ENCODE measurements around the gene ALK.

Gene ALK

GRCh38 chr2:29420999-29421782, 500.2 kb downstream of the ALK start:
- H3K4me1 ChIP-seq (ENCODE audit: control insufficient read depth, insufficient read depth, low read length), result no peaks in the 10 kb centered on the region
- no peaks in the 10 kb centered on the region for H3K9me3 ChIP-seq (ENCODE audit: control insufficient read depth, insufficient read depth, low read depth, low read length)
- TF ChIP-seq ZNF692 (tag by site-specific recombination; IDR thresholded peaks at IDR 0.05) (no peak), IKZF3 (tag by site-specific recombination; IDR thresholded peaks at IDR 0.05) (no peak), ZNF341 (tag by site-specific recombination; IDR thresholded peaks at IDR 0.05; ENCODE audit: low read depth) (no peak), ZNF529 (tag by site-specific recombination; IDR thresholded peaks at IDR 0.05; ENCODE audit: insufficient replicate concordance) (no peak), HOXC10 (CRISPR knock-in tag; IDR thresholded peaks at IDR 0.05) (no peak), ZNF48 (tag by site-specific recombination; IDR thresholded peaks at IDR 0.05) (no peak), ZNF626 (tag by site-specific recombination; IDR thresholded peaks at IDR 0.05) (no peak), ZNF362 (tag by site-specific recombination; IDR thresholded peaks at IDR 0.05) (no peak), ZFP37 (tag by site-specific recombination; IDR thresholded peaks at IDR 0.05) (no peak), REPIN1 (tag by site-specific recombination; IDR thresholded peaks at IDR 0.05; ENCODE audit: low read depth) (no peak)
- no peak overlapping the region for H3K27ac ChIP-seq (ENCODE audit: extremely low read depth, low read depth, low read length)
- H3K4me3 ChIP-seq (ENCODE audit: low read depth, low read length), result no peak overlapping the region
- CTCF ChIA-PET, result interaction anchor here (0.5 kb wide), 1 partner anchor 421 kb away, joined by 4 read pairs; no protein-coding TSS in a partner anchor
- no peaks in the 10 kb centered on the region for H3K36me3 ChIP-seq (ENCODE audit: control insufficient read depth in 2 of 2, insufficient read depth in 1 of 2, low read length in 2 of 2)
- POLR2A ChIA-PET, result no interaction called here

- H3K9me3 ChIP-seq (ENCODE audit: control insufficient read depth, insufficient read depth, low read depth, low read length), result no peaks in the 10 kb centered on the region
- ChIA-PET CTCF (interaction anchor here (0.7 kb wide), 1 partner anchor 131 kb away, joined by 4 read pairs; no protein-coding TSS in a partner anchor), POLR2A (no interaction called here)
- no peak overlapping the region for H3K4me3 ChIP-seq (ENCODE audit: low read depth, low read length)
- TF ChIP-seq ZNF266 (tag by site-specific recombination; IDR thresholded peaks at IDR 0.05; ENCODE audit: low read depth), result no peak
- TF ChIP-seq ZNF350 (tag by site-specific recombination; IDR thresholded peaks at IDR 0.05), result no peak
- TF ChIP-seq HIC1 (tag by site-specific recombination; IDR thresholded peaks at IDR 0.05), result no peak
- no peak for TF ChIP-seq ZNF138 (tag by site-specific recombination; IDR thresholded peaks at IDR 0.05; ENCODE audit: borderline replicate concordance)
- TF ChIP-seq HOXC10 (CRISPR knock-in tag; IDR thresholded peaks at IDR 0.05), result no peak
- TF ChIP-seq ZNF510 (tag by site-specific recombination; IDR thresholded peaks at IDR 0.05; ENCODE audit: insufficient replicate concordance), result no peak
- no peak for TF ChIP-seq ZNF48 (tag by site-specific recombination; IDR thresholded peaks at IDR 0.05)
- no peak for TF ChIP-seq ZNF571 (tag by site-specific recombination; IDR thresholded peaks at IDR 0.05)
- TF ChIP-seq ZNF518A (tag by site-specific recombination; conservative IDR thresholded peaks at IDR 0.05; ENCODE audit: low read depth), result no peak
- TF ChIP-seq ZBTB1 (tag by site-specific recombination; IDR thresholded peaks at IDR 0.05), result no peak
- no peak for TF ChIP-seq ZNF211 (tag by site-specific recombination; IDR thresholded peaks at IDR 0.05; ENCODE audit: low read depth)
- no peak for TF ChIP-seq ZNF292 (tag by site-specific recombination; IDR thresholded peaks at IDR 0.05; ENCODE audit: borderline replicate concordance, low read depth)
- TF ChIP-seq ZNF561 (tag by site-specific recombination; IDR thresholded peaks at IDR 0.05; ENCODE audit: borderline replicate concordance), result no peak
- no peak for TF ChIP-seq GLIS1 (tag by site-specific recombination; IDR thresholded peaks at IDR 0.05)
- H3K27ac ChIP-seq (ENCODE audit: extremely low read depth, low read depth, low read length), result no peak overlapping the region
- H3K36me3 ChIP-seq (ENCODE audit: control insufficient read depth in 2 of 2, insufficient read depth in 1 of 2, low read length in 2 of 2), result no peaks in the 10 kb centered on the region
- no peaks in the 10 kb centered on the region for H3K4me1 ChIP-seq (ENCODE audit: control insufficient read depth, insufficient read depth, low read length)
These were observed 500.9 kb downstream of the ALK start for GRCh38 chr2:29420464-29420863.

Measured in HEK293 (cell line).